Fibroblast of upper back skin (primary cell): ENCODE measurements around the gene CLDN24.

Experiments used
- DNase-seq: peaks from one replicate; pipeline ENCODE4 v3.0.0-alpha.2; 2013

The CLDN24 gene

GRCh38 chr4:183320211-183321059 is 1.8 kb downstream of the CLDN24 start, which contains the start of gene CLDN22:
TSS of gene CLDN22 (minus strand) at chr4:183320276. CDS start at chr4:183320218, 58 bp downstream.
- DNase-seq: no peak

- no peak for DNase-seq
These were observed 3.6 kb downstream of the CLDN24 start for GRCh38 chr4:183318656-183319055.

- no peak for DNase-seq
These were observed 7.4 kb downstream of the CLDN24 start for GRCh38 chr4:183314806-183315205.

- DNase-seq: no peak
These were observed 7.9 kb downstream of the CLDN24 start for GRCh38 chr4:183314336-183314735.

- DNase-seq: no peak
These were observed 9.4 kb downstream of the CLDN24 start for GRCh38 chr4:183312841-183313240.

GRCh38 chr4:183306811-183307210 is 15.4 kb downstream of the CLDN24 start:
- DNase-seq: no peak

- no peak for DNase-seq
These were observed 17.7 kb downstream of the CLDN24 start for GRCh38 chr4:183304538-183304937.

- no peak for DNase-seq
These were observed 18.2 kb downstream of the CLDN24 start for GRCh38 chr4:183304067-183304466.

- DNase-seq: no peak
These were observed 18.9 kb downstream of the CLDN24 start for GRCh38 chr4:183303301-183303700.

GRCh38 chr4:183300655-183301054 is 21.6 kb downstream of the CLDN24 start:
- no peak for DNase-seq

GRCh38 chr4:183300070-183300469 is 22.2 kb downstream of the CLDN24 start:
- DNase-seq: peak; percentile 60

GRCh38 chr4:183299464-183299863 is 22.8 kb downstream of the CLDN24 start:
- no peak for DNase-seq

- no peak for DNase-seq
These were observed 24.6 kb downstream of the CLDN24 start for GRCh38 chr4:183297675-183298074.

- DNase-seq: no peak
These were observed 26.5 kb downstream of the CLDN24 start for GRCh38 chr4:183295711-183296110.

GRCh38 chr4:183291070-183291469 is 31.2 kb downstream of the CLDN24 start:
- DNase-seq: no peak

GRCh38 chr4:183289688-183290087 is 32.5 kb downstream of the CLDN24 start:
- DNase-seq: no peak

- DNase-seq: no peak
These were observed 33.3 kb downstream of the CLDN24 start for GRCh38 chr4:183288955-183289354.

GRCh38 chr4:183287677-183288076 is 34.5 kb downstream of the CLDN24 start:
- no peak for DNase-seq

GRCh38 chr4:183287309-183287659 is 34.9 kb downstream of the CLDN24 start:
- no peak for DNase-seq

GRCh38 chr4:183286590-183287308 is 35.5 kb downstream of the CLDN24 start:
- DNase-seq: no peak

- no peak for DNase-seq
These were observed 36.3 kb downstream of the CLDN24 start for GRCh38 chr4:183285886-183286285.

- DNase-seq: peak; percentile 94
These were observed 37.3 kb downstream of the CLDN24 start for GRCh38 chr4:183284965-183285364.

- no peak for DNase-seq
These were observed 37.9 kb downstream of the CLDN24 start for GRCh38 chr4:183284258-183284785.

GRCh38 chr4:183276106-183276505 is 46.1 kb downstream of the CLDN24 start:
- DNase-seq: no peak
